Heart right ventricle (tissue), 16 donors: ENCODE data around the gene PLEKHA8. TPM values are rescaled to one million over a fixed set of nuclear protein-coding genes. Genes with fewer than 3 reads are reported as not detected.
A peak's percentile ranks its signal among the peaks of the same experiment; 100 is the strongest.

Source experiments
- ATAC-seq, 8 donors: fragments of 200-7000 bp; cut with Tn5 transposase; one replicate each; pipeline ENCODE4 v1.9.1; 2020; ENCODE audit warnings: mild to moderate bottlenecking in 8 of 8, moderate library complexity in 8 of 8, moderate number of reproducible peaks in 1 of 8
- DNase-seq, 2 donors: peaks; one replicate each; pipeline ENCODE4 v3.0.0-alpha.2; 2020
- H3K27ac ChIP-seq, 10 donors: fragments of 200-600 bp; sonication (generic) in 2 of 10; one replicate each; pipeline versions ENCODE4 v1.5.0 to v1.8.0; 2020 to 2022; ENCODE audit warnings: mild to moderate bottlenecking in 3 of 10
- H3K27me3 ChIP-seq, 7 donors: fragments of 200-600 bp; one replicate each; pipeline ENCODE4 v1.8.0; 2021 to 2022; ENCODE audit warnings: mild to moderate bottlenecking in 2 of 7
- H3K36me3 ChIP-seq, 9 donors: fragments of 200-600 bp; sonication (generic) in 1 of 9; one replicate each; pipeline versions ENCODE4 v1.5.0 to v1.8.0; 2020 to 2022; ENCODE audit warnings: mild to moderate bottlenecking in 2 of 9
- H3K4me1 ChIP-seq, 9 donors: fragments of 200-600 bp; sonication (generic) in 1 of 9; one replicate each; pipeline versions ENCODE4 v1.5.0 to v1.8.0; 2020 to 2022; ENCODE audit warnings: mild to moderate bottlenecking in 4 of 9
- H3K4me3 ChIP-seq, 10 donors: fragments of 200-600 bp; sonication (generic) in 2 of 10; one replicate each; pipeline versions ENCODE4 v1.5.0 to v1.8.0; 2020 to 2022; ENCODE audit warnings: mild to moderate bottlenecking in 7 of 10, moderate library complexity in 2 of 10
- H3K9me3 ChIP-seq, 11 donors: fragments of 200-600 bp in 10 of 11; sonication (generic) in 2 of 11; one replicate each; pipeline versions ENCODE4 v1.5.0 to v1.8.0; 2013 to 2022; ENCODE audit warnings: mild to moderate bottlenecking in 2 of 11, control low read depth in 1 of 11, moderate library complexity in 1 of 11
- CTCF ChIP-seq, 9 donors: fragments of 200-600 bp; sonication (generic) in 2 of 9; IDR thresholded peaks; one replicate each; pipeline versions ENCODE4 v1.5.0 to v1.8.0; 2021 to 2022; ENCODE audit warnings: antibody characterized with exemption in 9 of 9, mild to moderate bottlenecking in 5 of 9, moderate library complexity in 1 of 9
- WGBS, 2 donors: extraction: QIAGEN DNeasy Blood & Tissue Kit; methylation state at CpG; one replicate each; pipeline ENCODE4 v1.1.7; 2013; ENCODE audit warnings: inconsistent platforms in 1 of 2; 5-methylcytosine and 5-hydroxymethylcytosine counted together
- intact Hi-C, 10 donors: fragments of 100-400 bp; cut with DNase I; formaldehyde crosslinking; loops; one replicate each; pipeline versions ENCODE4 v1.11.1 to v1.14.2; 2022
- polyA plus RNA-seq, 2 donors: library from polyadenylated mRNA; stranded (reverse); fragments of 200-250 nt; gene quantifications; one replicate each; pipeline ENCODE4 v1.2.3, GENCODE V29; 2013
- total RNA-seq, 10 donors: library from RNA; stranded (reverse); fragmentation: NEBNext Ultra II Directional in 3 of 10; extraction: Animal tissue kit (Norgen Biotek cat#: 25700) in 3 of 10; gene quantifications; one replicate each; pipeline versions ENCODE4 v1.2.1 to v1.2.4, GENCODE V29; 2021 to 2023
- donor health status: Arrhythmogenic right ventricular cardiomyopathy.
- donor health status: ischemic (EF 13 %, LVEDD 7.1; RV severe dilation, severe dysfunction).
- donor health status: healthy with polysubstance abuse.
- donor health status: DM: no; HTN: yes; CAD: no.
- donor health status: DM: no; HTN: no; CAD: no.
- donor health status: ischemic (EF 25% LVEDD 6.9; RV normal size, moderate dysfunction).
- donor health status: ischemic (EF 25% LVEDD 5.7; RV mildly dilated, moderate dysfunction).
- donor health status: healthy.
- donor health status: DM: yes; HTN: yes; CAD: no.
- donor health status: Ischemic cardiomyopathy.
- donor health status: ischemic (EF 35%, LVEDD 5.7; RV mildly dilated, moderate dysfunction).
- donor health status: nonischemic (EF 11% LVEDD 7.7; RV severe dilation, severe dysfunction).
- donor health status: DM: yes; HTN: yes; CAD: no.
- donor health status: PGD.
- donor health status: ischemic (EF 29% LVEDD 5.4; RV normal size, mild dysfunction).
- donor health status: nonischemic (EF 23%, LVEDD 6.1; RV moderate dilation, normal function).

Gene PLEKHA8
- total and polyA plus RNA-seq, 12 donors, result 1.8 to 6.0 (median 4.0) TPM

DNA sequence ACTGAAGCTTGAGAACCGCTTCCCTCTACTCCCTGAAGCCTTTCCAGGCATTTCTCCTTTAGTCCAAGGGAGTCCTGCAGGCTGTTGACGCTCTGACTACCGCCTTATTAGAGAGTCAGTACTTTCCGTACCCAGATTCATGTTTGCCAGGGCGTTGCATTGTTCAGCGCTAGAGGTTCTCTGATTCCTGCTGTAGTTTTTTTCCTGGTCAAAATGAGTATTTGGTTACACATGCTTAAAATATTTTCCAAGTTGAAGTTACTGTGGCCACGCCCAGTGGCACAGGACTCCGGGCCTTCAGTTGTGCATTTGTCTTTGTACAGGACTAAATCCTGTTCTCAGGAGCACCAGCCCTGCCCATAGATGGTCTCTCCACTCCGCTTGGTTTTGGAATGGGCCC is 114.5 kb downstream of the PLEKHA8 start:
- Histone ChIP-seq H3K4me3 (no peak overlapping the region), H3K36me3 (peaks cover 0 to 5% (median 0%) of the 10 kb centered on the region in 9 donors), H3K4me1 (peaks cover 0 to 73% (median 32%) of the 10 kb centered on the region in 9 donors), H3K27me3 (no peaks in the 10 kb centered on the region), H3K27ac (peak overlapping the region in 3 of 10 donors; percentile 20 to 37 (median 28)), H3K9me3 (no peaks in the 10 kb centered on the region)
- TF ChIP-seq CTCF (IDR thresholded peaks at IDR 0.05), result no peak
- intact Hi-C loops, result no loop called here
- WGBS, 2 donors, result 81 to 86% methylated on average over 9 of the region's 9 CpGs
- ATAC-seq, result peak in 7 of 8 donors; percentile 11 to 55 (median 34)
- DNase-seq, result no peak

GRCh38 chr7:30143748-30144251 is 115.6 kb downstream of the PLEKHA8 start:
- peaks cover 0 to 7% (median 0%) of the 10 kb centered on the region in 9 donors for H3K36me3 ChIP-seq
- ATAC-seq (no peak), DNase-seq (no peak)
- WGBS, 2 donors, result 96% methylated on average over 1 of the region's 1 CpG
- no peak overlapping the region for H3K27ac ChIP-seq
- TF ChIP-seq CTCF (IDR thresholded peaks at IDR 0.05), result no peak
- no peaks in the 10 kb centered on the region for H3K27me3 ChIP-seq
- H3K9me3 ChIP-seq, result no peaks in the 10 kb centered on the region
- intact Hi-C loops, result no loop called here
- no peak overlapping the region for H3K4me3 ChIP-seq
- peaks cover 0 to 68% (median 28%) of the 10 kb centered on the region in 9 donors for H3K4me1 ChIP-seq

- no peak for TF ChIP-seq CTCF (IDR thresholded peaks at IDR 0.05)
- intact Hi-C loops, result no loop called here
- H3K4me1 ChIP-seq, result peaks cover 0 to 59% (median 28%) of the 10 kb centered on the region in 9 donors
- no peaks in the 10 kb centered on the region for H3K9me3 ChIP-seq
- no peak for ATAC-seq
- H3K36me3 ChIP-seq, result peaks cover 0 to 17% (median 0%) of the 10 kb centered on the region in 9 donors
- H3K27me3 ChIP-seq, result no peaks in the 10 kb centered on the region
- H3K27ac ChIP-seq, result no peak overlapping the region
- H3K4me3 ChIP-seq, result no peak overlapping the region
- 94 to 96% methylated on average over 5 of the region's 5 CpGs for WGBS, 2 donors
- no peak for DNase-seq
Observed at GRCh38 chr7:30144657-30145306, 116.6 kb downstream of the PLEKHA8 start.

- DNase-seq (no peak), ATAC-seq (no peak)
- peaks cover 0 to 54% (median 25%) of the 10 kb centered on the region in 9 donors for H3K4me1 ChIP-seq
- peak overlapping the region in 3 of 10 donors; percentile 15 to 29 (median 17) for H3K27ac ChIP-seq
- 89 to 96% methylated on average over 6 of the region's 6 CpGs for WGBS, 2 donors
- H3K36me3 ChIP-seq, result peaks cover 0 to 23% (median 0%) of the 10 kb centered on the region in 9 donors
- H3K4me3 ChIP-seq, result no peak overlapping the region
- TF ChIP-seq CTCF (IDR thresholded peaks at IDR 0.05), result no peak
- intact Hi-C loops, result no loop called here
- no peaks in the 10 kb centered on the region for H3K27me3 ChIP-seq
- H3K9me3 ChIP-seq, result no peaks in the 10 kb centered on the region
Observed at GRCh38 chr7:30145426-30145970, 117.3 kb downstream of the PLEKHA8 start.
